Uterus (tissue), 4 donors: Measurements from ENCODE around the gene LRRC28. TPM values are rescaled to one million over a fixed set of nuclear protein-coding genes. Genes with fewer than 3 reads are reported as not detected.
A peak's percentile ranks its signal among the peaks of the same experiment; 100 is the strongest.

Experiments
- DNase-seq, 2 donors: peaks; one replicate each; pipeline ENCODE4 v3.0.0-alpha.2; 2019 to 2020
- H3K27ac ChIP-seq, 2 donors: fragments of 200-600 bp; sonication (generic); 1 replicate in 1 of 2; 2 replicates in 1 of 2; pipeline ENCODE4 v1.5.1; 2016 to 2018
- H3K27me3 ChIP-seq, 2 donors: fragments of 200-600 bp; sonication (generic); one replicate each; pipeline ENCODE4 v1.5.1; 2018 to 2019; ENCODE audit warnings: control low read depth in 1 of 2
- H3K36me3 ChIP-seq, 2 donors: fragments of 200-600 bp; sonication (generic); one replicate each; pipeline ENCODE4 v1.5.1; 2019; ENCODE audit warnings: control low read depth in 1 of 2
- H3K4me1 ChIP-seq, 2 donors: fragments of 200-600 bp; sonication (generic); one replicate each; pipeline ENCODE4 v1.5.1; 2018 to 2019; ENCODE audit warnings: control low read depth in 1 of 2
- H3K4me3 ChIP-seq, 2 donors: fragments of 200-600 bp; sonication (generic); 1 replicate in 1 of 2; 2 replicates in 1 of 2; pipeline ENCODE4 v1.5.1; 2018 to 2019; ENCODE audit warnings: mild to moderate bottlenecking in 1 of 2
- H3K9me3 ChIP-seq, 2 donors: fragments of 200-600 bp; sonication (generic); one replicate each; pipeline ENCODE4 v1.5.1; 2019; ENCODE audit warnings: control low read depth in 1 of 2
- CTCF ChIP-seq, 4 experiments: fragments of 200-600 bp in 2 of 4; fragments of 450-650 bp in 2 of 4; sonication (generic) in 2 of 4; IDR thresholded peaks; one replicate each; pipeline ENCODE4 v1.5.1; 2016 to 2019; ENCODE audit warnings: antibody characterized with exemption in 4 of 4, mild to moderate bottlenecking in 2 of 4, moderate library complexity in 1 of 4
- POLR2A ChIP-seq, 2 donors: fragments of 450-650 bp; IDR thresholded peaks; one replicate each; pipeline ENCODE4 v1.6.1; 2016; ENCODE audit warnings: antibody characterized with exemption in 2 of 2, mild to moderate bottlenecking in 1 of 2, moderate library complexity in 1 of 2
- intact Hi-C: fragments of 100-400 bp; cut with DNase I; formaldehyde crosslinking; loops from one replicate; pipeline ENCODE4 v1.15.1; 2023; ENCODE audit warnings: low total_unique reads
- total RNA-seq, 4 donors: library from RNA; depleted of rRNA in 3 of 4; stranded (reverse); fragments of >200 nt in 3 of 4; gene quantifications; one replicate each; pipeline versions ENCODE4 v1.1.0 to v1.2.4, GENCODE V29; 2014 to 2023
- donor health status: DM: yes; HTN: yes; CAD: no.

LRRC28 gene
- total RNA-seq, 4 donors from 2014 or later = 28.8 to 50.3 (median 35.5) TPM

DNA sequence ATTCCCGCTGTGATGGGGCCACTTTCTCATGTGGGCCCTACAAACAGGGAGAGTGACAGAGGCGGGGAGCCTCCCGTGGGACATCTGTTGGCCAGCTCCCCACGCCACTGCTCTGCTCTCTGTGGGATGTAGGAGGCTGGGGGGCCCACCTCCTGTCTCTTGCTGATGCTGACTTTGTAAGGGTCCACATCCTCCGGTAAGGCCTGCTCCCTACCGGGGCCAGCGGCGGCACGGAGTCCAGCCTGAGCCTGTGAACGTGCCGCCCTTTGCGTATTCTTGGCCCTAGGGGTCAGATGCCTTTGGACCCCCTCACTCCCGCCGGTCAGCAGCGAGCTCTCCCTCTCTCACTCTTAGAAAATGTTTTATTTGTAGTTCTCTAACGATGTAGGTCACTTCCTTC lies 153.2 kb downstream of the LRRC28 start:
- no peaks in the 10 kb centered on the region for H3K9me3 ChIP-seq
- H3K4me1 ChIP-seq = peaks cover 3 to 14% of the 10 kb centered on the region in 2 donors
- H3K27ac ChIP-seq = no peak overlapping the region
- H3K27me3 ChIP-seq = no peaks in the 10 kb centered on the region
- H3K4me3 ChIP-seq = no peak overlapping the region
- no peak for DNase-seq
- TF ChIP-seq POLR2A (IDR thresholded peaks at IDR 0.05) = no peak
- no peak for TF ChIP-seq CTCF (IDR thresholded peaks at IDR 0.05)
- H3K36me3 ChIP-seq = no peaks in the 10 kb centered on the region
- intact Hi-C loops = no loop called here

- no peak overlapping the region for H3K4me3 ChIP-seq
- H3K36me3 ChIP-seq = no peaks in the 10 kb centered on the region
- intact Hi-C loops = no loop called here
- H3K4me1 ChIP-seq = peaks cover 4 to 15% of the 10 kb centered on the region in 2 donors
- no peak overlapping the region for H3K27ac ChIP-seq
- no peaks in the 10 kb centered on the region for H3K27me3 ChIP-seq
- no peak for DNase-seq
- H3K9me3 ChIP-seq = no peaks in the 10 kb centered on the region
- TF ChIP-seq CTCF (IDR thresholded peaks at IDR 0.05) (no peak), POLR2A (IDR thresholded peaks at IDR 0.05) (no peak)
These were observed 154.8 kb downstream of the LRRC28 start for GRCh38 chr15:99406120-99406519.

DNA sequence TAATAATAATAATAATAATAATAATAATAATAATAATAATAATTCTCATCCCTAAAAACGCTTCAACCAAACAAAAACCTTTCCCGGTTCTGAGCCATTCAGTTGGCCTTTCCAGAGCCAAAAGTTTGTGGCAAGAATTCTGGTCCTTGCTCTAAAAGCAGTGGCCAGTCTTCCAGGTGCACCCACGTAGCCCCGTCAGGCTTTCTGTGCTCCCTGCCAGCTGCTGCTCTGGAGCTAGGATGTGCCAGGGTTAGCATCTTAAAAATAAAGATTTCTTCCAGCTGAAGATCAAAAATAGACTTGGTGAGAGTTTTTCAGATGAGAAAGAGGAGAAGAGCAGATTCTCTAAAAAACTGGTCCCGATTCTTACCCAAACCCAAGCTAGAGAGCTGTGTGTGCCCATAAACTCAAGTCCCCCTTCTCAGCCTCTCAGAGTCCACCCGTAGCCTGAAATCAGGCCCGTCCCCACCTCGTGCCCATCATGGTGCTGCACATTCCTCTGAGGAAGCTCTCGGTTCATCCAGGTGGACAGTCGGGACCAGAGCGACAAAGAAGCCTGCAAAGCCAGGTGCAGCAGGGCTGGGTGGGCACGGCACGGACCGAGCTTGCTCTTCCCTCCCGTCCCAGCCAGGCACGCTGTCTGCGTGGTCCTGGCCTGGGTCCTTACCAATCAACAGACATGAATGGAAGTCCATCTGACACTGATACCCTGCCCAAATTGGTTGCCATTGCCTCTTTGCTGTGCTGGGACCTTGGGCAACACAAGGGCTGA lies 155.6 kb downstream of the LRRC28 start:
- Histone ChIP-seq H3K27ac (no peak overlapping the region), H3K36me3 (no peaks in the 10 kb centered on the region), H3K4me1 (peaks cover 4 to 15% of the 10 kb centered on the region in 2 donors), H3K27me3 (no peaks in the 10 kb centered on the region), H3K4me3 (no peak overlapping the region), H3K9me3 (no peaks in the 10 kb centered on the region)
- no peak for DNase-seq
- intact Hi-C loops = no loop called here
- no peak for TF ChIP-seq CTCF (IDR thresholded peaks at IDR 0.05)

DNA sequence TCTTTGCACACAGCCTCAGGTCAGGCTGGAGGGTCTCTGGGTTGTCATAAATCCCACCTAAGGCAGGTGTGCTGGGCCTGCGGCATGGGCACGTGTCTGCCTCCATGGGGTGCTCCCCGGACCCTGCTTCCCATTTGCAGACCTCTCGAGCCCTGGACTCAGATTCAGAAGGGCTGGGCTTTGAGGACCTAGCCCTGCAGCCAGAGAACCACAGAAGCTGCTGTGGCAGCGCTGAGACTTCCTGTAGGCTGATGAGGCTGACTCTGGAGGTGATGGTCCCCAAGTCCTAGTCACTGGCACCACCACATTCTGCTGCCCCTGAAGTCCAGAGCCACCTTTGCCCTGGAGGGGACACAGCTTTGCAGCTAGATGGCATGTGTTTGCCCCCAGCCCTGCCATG lies 156.4 kb downstream of the LRRC28 start:
- Histone ChIP-seq H3K27me3 (no peaks in the 10 kb centered on the region), H3K4me1 (peaks cover 4 to 15% of the 10 kb centered on the region in 2 donors), H3K27ac (peak overlapping the region; percentile 53 to 56), H3K36me3 (no peaks in the 10 kb centered on the region), H3K4me3 (no peak overlapping the region), H3K9me3 (no peaks in the 10 kb centered on the region)
- intact Hi-C loops = no loop called here
- DNase-seq = no peak
- TF ChIP-seq POLR2A (IDR thresholded peaks at IDR 0.05) = no peak
- no peak for TF ChIP-seq CTCF (IDR thresholded peaks at IDR 0.05)

DNA sequence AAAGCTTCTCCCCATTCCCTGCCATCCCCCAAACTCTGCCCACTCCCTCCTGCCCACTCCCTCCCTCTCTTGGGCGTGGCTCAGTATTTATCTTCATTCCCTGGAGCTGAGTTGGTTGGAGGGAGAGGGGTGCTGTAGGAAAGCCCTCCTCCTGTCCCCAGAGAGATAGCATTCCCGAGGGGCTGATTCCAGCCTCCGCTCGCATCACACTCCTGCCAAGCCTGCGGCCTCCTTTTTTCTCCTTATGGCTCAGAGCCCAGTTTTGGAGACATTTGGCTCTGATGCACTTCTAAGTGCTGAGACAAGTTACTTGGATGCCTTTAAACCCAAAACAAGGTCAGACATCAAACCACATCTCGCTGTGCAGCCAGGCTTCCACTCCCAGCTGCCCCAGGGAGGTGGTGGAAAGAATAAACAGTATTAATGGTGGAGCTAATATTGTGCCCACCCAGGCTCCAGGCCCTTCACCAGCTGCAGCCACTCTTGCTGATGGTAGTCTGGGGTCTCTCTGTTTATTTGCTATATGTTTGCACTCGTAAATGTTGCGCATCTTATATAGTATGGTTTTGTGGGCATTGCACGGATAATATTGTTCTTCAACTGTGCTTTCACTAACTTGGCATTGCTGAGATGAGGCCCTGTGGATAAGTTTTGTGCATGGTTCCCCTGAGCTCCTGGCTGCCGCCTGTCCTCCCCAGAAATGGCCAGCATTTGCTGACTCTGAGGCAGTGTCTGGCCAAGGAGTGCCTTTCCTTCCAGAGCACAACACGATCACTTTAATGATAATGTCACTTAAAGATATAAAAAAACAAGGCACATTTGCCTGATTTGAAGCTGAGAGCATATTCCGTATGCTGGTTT lies 157.2 kb downstream of the LRRC28 start:
- peak in 1 of 2 donors; percentile 57 for DNase-seq
- intact Hi-C loops = no loop called here

More for the DNA sequence above, 157.2 kb downstream of the LRRC28 start:
- Histone ChIP-seq H3K27me3 (no peaks in the 10 kb centered on the region), H3K36me3 (no peaks in the 10 kb centered on the region), H3K27ac (peak overlapping the region; percentile 53 to 56), H3K9me3 (no peaks in the 10 kb centered on the region), H3K4me1 (peaks cover 4 to 15% of the 10 kb centered on the region in 2 donors), H3K4me3 (no peak overlapping the region)
- no peak for TF ChIP-seq POLR2A (IDR thresholded peaks at IDR 0.05)
- no peak for TF ChIP-seq CTCF (IDR thresholded peaks at IDR 0.05)
